SK-N-MC (cell line): ENCODE measurements around the gene LTC4S.

ENCODE experiments used
- EZH2 ChIP-seq: fragments of 200-600 bp; sonication (generic); IDR thresholded peaks from one replicate; pipeline ENCODE4 v1.6.1; 2017; ENCODE audit warnings: antibody characterized with exemption
- POLR2AphosphoS5 ChIP-seq: IDR thresholded peaks from 2 replicates; pipeline ENCODE4 v1.6.1; 2012; ENCODE audit warnings: mild to moderate bottlenecking, low read depth, low read length, borderline replicate concordance

- TF ChIP-seq POLR2AphosphoS5 = no peak
- TF ChIP-seq EZH2 = no peak
Observed at GRCh38 chr5:179804555-179804947, 10.8 kb downstream of the LTC4S start.
